Dermis blood vessel endothelial cell (primary cell): Measurements from ENCODE around the gene ATP5IF1. TPM values are rescaled to one million over a fixed set of nuclear protein-coding genes. Genes with fewer than 3 reads are reported as not detected.

ENCODE experiments used
- DNase-seq: peaks from one replicate; pipeline ENCODE4 v3.0.0; 2010
- total RNA-seq: library from RNA; depleted of rRNA; stranded (reverse); fragments of >200 nt; gene quantifications from 2 replicates; pipeline ENCODE4 v1.2.3, GENCODE V29; 2014

The ATP5IF1 gene
- total RNA-seq: 102 and 104 TPM in 2 replicates

GRCh38 chr1:28235755-28236655, at the start of gene ATP5IF1:
TSS of gene ATP5IF1 (plus strand) at chr1:28236124. CDS start at chr1:28236184, 60 bp downstream.
- DNase-seq: peak; percentile 99

GRCh38 chr1:28190337-28190979, 45.5 kb upstream of the ATP5IF1 start:
- no peak for DNase-seq

GRCh38 chr1:28190996-28191645, 44.8 kb upstream of the ATP5IF1 start:
- peak; percentile 37 for DNase-seq

GRCh38 chr1:28193701-28194161, 42.2 kb upstream of the ATP5IF1 start:
- no peak for DNase-seq

GRCh38 chr1:28194326-28195035, 41.4 kb upstream of the ATP5IF1 start:
- no peak for DNase-seq

- DNase-seq: no peak
These were observed 40.1 kb upstream of the ATP5IF1 start for GRCh38 chr1:28195780-28196179.

GRCh38 chr1:28196330-28196729, 39.6 kb upstream of the ATP5IF1 start:
- DNase-seq: no peak

GRCh38 chr1:28197682-28198415, 38.1 kb upstream of the ATP5IF1 start:
- no peak for DNase-seq

- DNase-seq: peak; percentile 8
These were observed 36.3 kb upstream of the ATP5IF1 start for GRCh38 chr1:28199328-28200233.

- no peak for DNase-seq
These were observed 35.6 kb upstream of the ATP5IF1 start for GRCh38 chr1:28200234-28200873.

- DNase-seq: no peak
These were observed 30.7 kb upstream of the ATP5IF1 start for GRCh38 chr1:28205243-28205642.

- peak; percentile 86 for DNase-seq
These were observed 27.0 kb upstream of the ATP5IF1 start for GRCh38 chr1:28208818-28209441.

GRCh38 chr1:28209700-28210099, 26.2 kb upstream of the ATP5IF1 start:
- no peak for DNase-seq

- DNase-seq: no peak
These were observed 22.6 kb upstream of the ATP5IF1 start for GRCh38 chr1:28213315-28213714.

GRCh38 chr1:28229089-28229488, 6.8 kb upstream of the ATP5IF1 start:
- DNase-seq: no peak

GRCh38 chr1:28229996-28230395, 5.9 kb upstream of the ATP5IF1 start:
- DNase-seq: no peak

- DNase-seq: peak; percentile 96
These were observed 3.2 kb upstream of the ATP5IF1 start, which contains the start of gene DNAJC8 for GRCh38 chr1:28232558-28233263. TSS of gene DNAJC8 (minus strand) at chr1:28233029. CDS start at chr1:28232998, 31 bp downstream.

- DNase-seq: no peak
These were observed 2.7 kb upstream of the ATP5IF1 start for GRCh38 chr1:28233264-28233606.
